MM.1S (cell line): ENCODE measurements around the gene VASH2.

Experiments
- DNase-seq: peaks from one replicate; pipeline ENCODE4 v3.0.0-alpha.2; 2015
- H2AFZ ChIP-seq: fragments of 300-600 bp; sonication (generic); 2 replicates; pipeline ENCODE4 v1.6.0; 2016; ENCODE audit warnings: antibody characterized with exemption, low read length
- H3F3A ChIP-seq: fragments of 300-600 bp; sonication (generic); 2 replicates; pipeline ENCODE4 v1.6.1; 2016; ENCODE audit warnings: mild to moderate bottlenecking, antibody characterized with exemption, low read length, moderate library complexity, mixed read lengths; ENCODE audit not compliant: insufficient read depth
- H3K27ac ChIP-seq: fragments of 300-600 bp; sonication (generic); 2 replicates; pipeline ENCODE4 v1.5.1; 2016; ENCODE audit warnings: mild to moderate bottlenecking, low read length
- H3K27me3 ChIP-seq: fragments of 300-600 bp; sonication (generic); replicated peaks from 2 replicates; pipeline ENCODE4 v1.6.0; 2016; ENCODE audit warnings: low read length; ENCODE audit not compliant: insufficient read depth
- H3K36me3 ChIP-seq: fragments of 300-600 bp; sonication (generic); replicated peaks from 2 replicates; pipeline ENCODE4 v1.6.1; 2016; ENCODE audit warnings: mild to moderate bottlenecking, low read length, mixed read lengths; ENCODE audit not compliant: insufficient read depth
- H3K4me1 ChIP-seq: fragments of 300-600 bp; sonication (generic); 2 replicates; pipeline ENCODE4 v1.6.1; 2016; ENCODE audit warnings: low read length, mixed read lengths
- H3K4me2 ChIP-seq: fragments of 300-600 bp; sonication (generic); 2 replicates; pipeline ENCODE4 v1.6.0; 2016; ENCODE audit warnings: low read depth, low read length
- H3K4me3 ChIP-seq: fragments of 300-600 bp; sonication (generic); 2 replicates; pipeline ENCODE4 v1.5.1; 2016; ENCODE audit warnings: low read length, mixed read lengths
- H3K79me2 ChIP-seq: fragments of 300-600 bp; sonication (generic); 2 replicates; pipeline ENCODE4 v1.6.1; 2016; ENCODE audit warnings: mixed run types, low read length, mixed read lengths
- H3K9ac ChIP-seq: fragments of 300-600 bp; sonication (generic); 2 replicates; pipeline ENCODE4 v1.6.1; 2016; ENCODE audit warnings: low read length, mixed read lengths
- H3K9me2 ChIP-seq: fragments of 300-600 bp; sonication (generic); replicated peaks from 2 replicates; pipeline ENCODE4 v1.6.1; 2016; ENCODE audit warnings: mild to moderate bottlenecking, low read length, mixed read lengths; ENCODE audit not compliant: insufficient read depth
- H3K9me3 ChIP-seq: fragments of 300-600 bp; sonication (generic); replicated peaks from 2 replicates; pipeline ENCODE4 v1.6.1; 2016; ENCODE audit warnings: mild to moderate bottlenecking, low read length, mixed read lengths; ENCODE audit not compliant: insufficient read depth
- H4K20me1 ChIP-seq: fragments of 300-600 bp; sonication (generic); 2 replicates; pipeline ENCODE4 v1.6.1; 2016; ENCODE audit warnings: mild to moderate bottlenecking, low read length, moderate library complexity, mixed read lengths; ENCODE audit not compliant: insufficient read depth
- EZH2 ChIP-seq: fragments of 300-600 bp; sonication (generic); optimal IDR thresholded peaks from 2 replicates; pipeline ENCODE3; 2017; ENCODE audit warnings: low read depth, mild to moderate bottlenecking, antibody characterized with exemption, low read length, mixed read lengths
- EZH2phosphoT487 ChIP-seq: fragments of 300-600 bp; sonication (generic); IDR thresholded peaks from 2 replicates; pipeline ENCODE4 v1.6.1; 2018; ENCODE audit warnings: antibody characterized with exemption, low read length
- TF ChIP-seq, protein P1 (sequence below): fragments of 300-600 bp; sonication (generic); IDR thresholded peaks from 2 replicates; pipeline ENCODE4 v1.5.1; 2016; ENCODE audit warnings: antibody characterized with exemption, low read length, mixed read lengths

VASH2 gene

DNA sequence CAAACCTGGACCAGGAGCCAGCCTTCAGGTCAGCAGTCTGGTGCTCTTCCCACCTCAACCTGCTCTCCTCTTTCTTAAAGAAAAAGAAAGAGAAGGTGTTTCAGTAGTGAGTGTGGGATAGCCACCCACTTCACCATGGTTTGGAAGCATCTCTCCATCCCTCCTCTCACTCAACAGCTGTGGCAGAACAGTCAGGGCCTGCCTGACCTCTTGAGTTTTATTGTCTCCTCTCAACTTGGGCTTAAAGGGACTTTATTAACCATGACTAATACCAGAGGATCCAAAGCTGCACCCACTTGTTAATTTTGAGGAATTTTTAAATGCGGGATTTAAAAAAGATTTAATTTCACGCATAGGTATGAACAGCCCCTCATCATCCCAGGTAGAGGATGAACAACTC is 570 bp upstream of the VASH2 start:
- Histone ChIP-seq H3F3A (peaks cover 17% of the 10 kb centered on the region), H3K27ac (no peak overlapping the region), H3K27me3 (no peaks in the 10 kb centered on the region), H3K36me3 (no peaks in the 10 kb centered on the region), H3K9me3 (no peaks in the 10 kb centered on the region), H3K9me2 (no peaks in the 10 kb centered on the region), H3K79me2 (no peaks in the 10 kb centered on the region), H4K20me1 (no peaks in the 10 kb centered on the region), H2AFZ (peak overlapping the region; percentile 64), H3K4me1 (peaks cover 29% of the 10 kb centered on the region), H3K4me3 (peak overlapping the region; percentile 61), H3K9ac (peak overlapping the region; percentile 31; the same call in 1 of the 2 replicates), H3K4me2 (peak overlapping the region; percentile 86)
- DNase-seq: no peak
- TF ChIP-seq, protein P1, sequence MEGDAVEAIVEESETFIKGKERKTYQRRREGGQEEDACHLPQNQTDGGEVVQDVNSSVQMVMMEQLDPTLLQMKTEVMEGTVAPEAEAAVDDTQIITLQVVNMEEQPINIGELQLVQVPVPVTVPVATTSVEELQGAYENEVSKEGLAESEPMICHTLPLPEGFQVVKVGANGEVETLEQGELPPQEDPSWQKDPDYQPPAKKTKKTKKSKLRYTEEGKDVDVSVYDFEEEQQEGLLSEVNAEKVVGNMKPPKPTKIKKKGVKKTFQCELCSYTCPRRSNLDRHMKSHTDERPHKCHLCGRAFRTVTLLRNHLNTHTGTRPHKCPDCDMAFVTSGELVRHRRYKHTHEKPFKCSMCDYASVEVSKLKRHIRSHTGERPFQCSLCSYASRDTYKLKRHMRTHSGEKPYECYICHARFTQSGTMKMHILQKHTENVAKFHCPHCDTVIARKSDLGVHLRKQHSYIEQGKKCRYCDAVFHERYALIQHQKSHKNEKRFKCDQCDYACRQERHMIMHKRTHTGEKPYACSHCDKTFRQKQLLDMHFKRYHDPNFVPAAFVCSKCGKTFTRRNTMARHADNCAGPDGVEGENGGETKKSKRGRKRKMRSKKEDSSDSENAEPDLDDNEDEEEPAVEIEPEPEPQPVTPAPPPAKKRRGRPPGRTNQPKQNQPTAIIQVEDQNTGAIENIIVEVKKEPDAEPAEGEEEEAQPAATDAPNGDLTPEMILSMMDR: no peak
- TF ChIP-seq EZH2phosphoT487: no peak
- TF ChIP-seq EZH2: no peak

DNA sequence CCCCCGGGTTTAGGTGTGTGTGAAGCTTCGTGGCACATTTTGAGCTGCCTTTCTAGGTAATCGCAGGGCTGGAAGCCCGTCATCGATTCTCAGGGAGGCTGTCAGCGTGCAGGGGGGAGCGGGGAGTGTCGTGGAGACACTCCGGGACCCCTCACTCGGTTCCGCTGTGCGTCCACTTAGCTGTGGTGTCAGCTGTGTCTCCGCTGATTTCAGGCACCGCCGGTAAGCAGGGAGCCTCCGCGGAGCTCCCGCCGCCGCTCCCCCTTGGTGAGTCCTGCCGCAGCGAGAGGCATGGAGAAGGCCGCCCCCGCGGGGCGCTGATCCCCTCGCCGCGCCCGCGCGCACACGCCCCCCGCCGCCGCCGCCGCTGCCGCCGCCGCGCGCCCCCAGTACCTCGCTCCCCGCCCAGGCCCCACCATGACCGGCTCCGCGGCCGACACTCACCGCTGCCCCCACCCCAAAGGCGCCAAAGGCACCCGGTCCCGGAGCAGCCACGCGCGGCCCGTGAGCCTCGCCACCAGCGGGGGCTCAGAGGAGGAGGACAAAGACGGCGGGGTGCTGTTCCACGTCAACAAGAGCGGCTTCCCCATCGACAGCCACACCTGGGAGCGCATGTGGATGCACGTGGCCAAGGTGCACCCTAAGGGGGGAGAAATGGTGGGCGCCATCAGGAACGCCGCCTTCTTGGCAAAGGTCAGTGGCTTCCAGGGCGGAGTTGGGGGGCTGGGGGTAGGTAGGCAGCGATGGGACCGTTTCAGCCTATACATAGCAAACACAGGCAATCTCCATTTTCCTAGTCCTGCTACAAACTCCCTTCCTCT is 995 bp downstream of the VASH2 start:
- Histone ChIP-seq H4K20me1 (no peaks in the 10 kb centered on the region), H3K4me1 (peaks cover 21% of the 10 kb centered on the region), H3K4me2 (peak overlapping the region; percentile 86), H3K79me2 (no peaks in the 10 kb centered on the region), H3K9me3 (no peaks in the 10 kb centered on the region), H3F3A (peaks cover 12% of the 10 kb centered on the region), H3K27me3 (no peaks in the 10 kb centered on the region), H3K27ac (no peak overlapping the region), H3K36me3 (no peaks in the 10 kb centered on the region), H3K9ac (peak overlapping the region; percentile 15; the same call in 1 of the 2 replicates), H2AFZ (peak overlapping the region; percentile 64), H3K4me3 (peak overlapping the region; percentile 61), H3K9me2 (no peaks in the 10 kb centered on the region)
- TF ChIP-seq EZH2: no peak
- TF ChIP-seq, protein P1: no peak
- TF ChIP-seq EZH2phosphoT487: no peak
- no peak for DNase-seq

DNA sequence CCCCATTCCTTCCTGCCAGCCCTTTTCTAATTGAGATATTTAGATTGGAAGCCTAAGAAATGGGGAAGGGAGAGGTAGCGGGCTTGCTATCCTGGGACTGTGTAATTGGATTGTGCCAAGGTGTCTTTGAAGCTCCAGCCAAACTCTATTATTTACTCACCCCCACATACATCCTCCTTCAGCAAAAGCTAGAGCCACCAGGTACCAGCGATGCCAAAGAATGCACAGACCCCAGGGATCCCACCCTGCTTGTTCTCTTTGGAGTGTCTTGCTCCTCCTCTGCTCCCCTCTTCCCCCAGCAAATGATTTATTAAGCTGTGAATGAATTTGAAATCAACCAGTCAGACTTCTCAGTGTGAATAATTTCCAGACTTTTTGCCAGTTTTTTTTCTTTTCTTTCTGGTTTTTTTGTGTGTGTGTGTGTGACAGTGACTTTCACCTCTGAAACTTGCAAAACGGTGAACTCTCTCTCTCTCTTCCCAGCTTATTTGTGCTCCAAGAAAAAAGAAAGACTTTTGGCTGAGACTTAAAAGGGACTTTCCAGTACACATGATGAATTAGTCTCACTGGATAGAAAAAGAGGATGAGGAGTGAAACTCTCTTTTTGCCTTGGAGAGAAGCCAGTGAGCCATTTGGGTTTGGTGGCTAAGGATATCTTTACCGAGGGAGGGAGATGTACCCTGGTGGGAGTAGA is 1.8 kb downstream of the VASH2 start:
- Histone ChIP-seq H3K4me2 (no peak overlapping the region), H3K27me3 (no peaks in the 10 kb centered on the region), H3K27ac (no peak overlapping the region), H3K36me3 (no peaks in the 10 kb centered on the region), H3K4me3 (no peak overlapping the region), H3K9ac (no peak overlapping the region), H4K20me1 (no peaks in the 10 kb centered on the region), H3F3A (peaks cover 4% of the 10 kb centered on the region; the same call in 1 of the 2 replicates), H2AFZ (no peak overlapping the region), H3K9me2 (no peaks in the 10 kb centered on the region), H3K4me1 (peaks cover 14% of the 10 kb centered on the region; the same call in 1 of the 2 replicates), H3K79me2 (no peaks in the 10 kb centered on the region), H3K9me3 (no peaks in the 10 kb centered on the region)
- no peak for DNase-seq
- no peak for TF ChIP-seq EZH2phosphoT487
- TF ChIP-seq EZH2: no peak
- TF ChIP-seq, protein P1: no peak
